ENCODE measurements around the gene ABCA4. TPM values are rescaled to one million over a fixed set of nuclear protein-coding genes. Genes with fewer than 3 reads are reported as not detected.

ABCA4 gene
- total and polyA plus RNA-seq, 2 of the 8 experiments (the other 6 are each of a cell fraction or from before 2014, with no cell fraction given): 0.06 TPM; not detected in 1

- Histone ChIP-seq H3K23ac (ENCODE audit: insufficient read length) (no peak overlapping the region), H3K27ac (ENCODE audit: low read depth, low read length) (no peak overlapping the region), H3K14ac (ENCODE audit: insufficient read length) (no peak overlapping the region), H3K79me1 (ENCODE audit: low read depth, low read length) (no peaks in the 10 kb centered on the region), H3K4ac (replicated peaks; ENCODE audit: insufficient read length, low read depth, low read length) (no peak overlapping the region), H3K23me2 (ENCODE audit: low read depth, low read length) (no peaks in the 10 kb centered on the region), H4K5ac (ENCODE audit: insufficient read length, low read depth, low read length) (no peak overlapping the region), H3K4me3 (ENCODE audit: extremely low read depth in 1 of 4, insufficient read depth in 2 of 4, low read depth in 3 of 4, low read length in 4 of 4) (no peak overlapping the region), H2BK12ac (ENCODE audit: low read depth, low read length) (no peak overlapping the region), H3K79me2 (ENCODE audit: control insufficient read depth in 1 of 2, insufficient read depth in 2 of 2, low read length in 2 of 2) (no peaks in the 10 kb centered on the region), H3K27me3 (replicated peaks in 1 of 4; ENCODE audit: control insufficient read depth in 3 of 4, extremely low read depth in 1 of 4, insufficient read depth in 3 of 4, low read length in 3 of 4) (peaks cover 38 to 56% (median 50%) of the 10 kb centered on the region in 4 experiments), H2BK15ac (ENCODE audit: low read length) (no peak overlapping the region), H2AFZ (ENCODE audit: low read length) (no peak overlapping the region), H3K4me1 (replicated peaks in 1 of 4; ENCODE audit: control insufficient read depth in 3 of 4, insufficient read depth in 4 of 4, low read length in 3 of 4) (0 out of 7 replicates have a peak, but pooled peaks cover 0 to 4% (median 0%) of the 10 kb centered on the region in 4 experiments), H3K18ac (ENCODE audit: extremely low read depth, low read length) (no peak overlapping the region), H2BK5ac (ENCODE audit: low read depth, low read length) (no peak overlapping the region), H2BK120ac (replicated peaks; ENCODE audit: low read depth, low read length) (no peak overlapping the region), H3K56ac (replicated peaks; ENCODE audit: insufficient read length, low read depth, low read length) (no peak overlapping the region), H2BK20ac (ENCODE audit: low read length) (no peak overlapping the region), H4K8ac (ENCODE audit: extremely low read depth, insufficient read depth, low read length) (no peak overlapping the region), H3K9me3 (ENCODE audit: insufficient read depth in 2 of 2, low read depth in 1 of 2, low read length in 1 of 2) (no peaks in the 10 kb centered on the region), H4K20me1 (replicated peaks in 1 of 2; ENCODE audit: control insufficient read depth in 1 of 2, insufficient read depth in 2 of 2, low read length in 2 of 2) (peaks cover 0 to 9% of the 10 kb centered on the region in 2 experiments), H3K4me2 (ENCODE audit: insufficient read depth in 1 of 2, low read depth in 2 of 2, low read length in 2 of 2) (no peak overlapping the region), H4K91ac (replicated peaks; ENCODE audit: insufficient read length, low read length) (no peak overlapping the region), H3K36me3 (ENCODE audit: control insufficient read depth in 2 of 4, insufficient read depth in 4 of 4, low read length in 3 of 4) (no peaks in the 10 kb centered on the region), H2AK5ac (ENCODE audit: low read depth, low read length) (no peak overlapping the region), H3K9ac (replicated peaks in 1 of 4; ENCODE audit: extremely low read depth in 1 of 4, low read depth in 3 of 4, low read length in 3 of 4) (no peak overlapping the region)
- CTCF ChIA-PET (ENCODE audit: partially characterized antibody): interaction anchor here (0.6 to 12.6 kb wide), 11 partner anchors 10 to 264 kb away, joined by 3 to 119 read pairs (median 5); no protein-coding TSS in a partner anchor
- FAIRE-seq (no peak), DNase-seq (ENCODE audit: low read depth in 1 of 2, low spot score in 2 of 2) (no peak)
- WGBS, 2 experiments (ENCODE audit: extremely low coverage in 1 of 2, insufficient coverage in 1 of 2, insufficient read length in 1 of 2, insufficient replicate concordance in 2 of 2, low coverage in 1 of 2, low lambda C conversion rate in 2 of 2, missing lambda C conversion rate in 1 of 2): 89% methylated on average over 1 of the region's 1 CpG; no CpG with 5 or more reads in 1 of the 2 experiments
- POLR2A ChIA-PET (ENCODE audit: partially characterized antibody): interaction anchor here (2.1 kb wide), 1 partner anchor 10 kb away, joined by 4 read pairs; no protein-coding TSS in a partner anchor
- TF ChIP-seq KDM5A (IDR thresholded peaks at IDR 0.05; ENCODE audit: low read length) (no peak), EGR1 (IDR thresholded peaks at IDR 0.05; ENCODE audit: borderline replicate concordance, low read depth, low read length) (no peak), POLR2AphosphoS5 (IDR thresholded peaks at IDR 0.05; ENCODE audit: low read depth, low read length) (no peak), NRF1 (IDR thresholded peaks at IDR 0.05; ENCODE audit: low read depth, low read length) (no peak), SRF (IDR thresholded peaks at IDR 0.05; ENCODE audit: low read depth, low read length) (no peak), SIN3A (conservative IDR thresholded peaks at IDR 0.05 in 1 of 2, IDR thresholded peaks at IDR 0.05 in 1 of 2; ENCODE audit: low read depth in 1 of 2, low read length in 2 of 2) (no peak), CHD1 (IDR thresholded peaks at IDR 0.05; ENCODE audit: low read depth, low read length) (no peak), BRCA1 (IDR thresholded peaks at IDR 0.05; ENCODE audit: low read depth, low read length) (no peak), KDM4A (IDR thresholded peaks at IDR 0.05; ENCODE audit: low read depth, low read length, severe bottlenecking) (no peak), KDM1A (IDR thresholded peaks at IDR 0.05; ENCODE audit: borderline replicate concordance, low read length) (no peak), RAD21 (IDR thresholded peaks at IDR 0.05 in 1 of 2, conservative IDR thresholded peaks at IDR 0.05 in 1 of 2; ENCODE audit: low read depth in 2 of 2, low read length in 2 of 2) (no peak), CTBP2 (IDR thresholded peaks at IDR 0.05; ENCODE audit: borderline replicate concordance, insufficient read depth, insufficient read length, low read length) (no peak), CBX8 (IDR thresholded peaks at IDR 0.05; ENCODE audit: borderline replicate concordance, low read depth, low read length) (no peak), MAX (IDR thresholded peaks at IDR 0.05) (no peak)
Observed at GRCh38 chr1:94071391-94071790, 49.6 kb downstream of the ABCA4 start.
